HepG2 (cell line): ENCODE results near the gene SH3GL1. TPM values are rescaled to one million over a fixed set of nuclear protein-coding genes. Genes with fewer than 3 reads are reported as not detected.
A peak's percentile ranks its signal among the peaks of the same experiment; 100 is the strongest.

Source experiments
- ELF4 ChIP-seq: sonication (generic); formaldehyde crosslinking; IDR thresholded peaks from 2 replicates; pipeline ENCODE4 v1.5.0; 2020; ENCODE audit warnings: missing genetic modification reagents, mild to moderate bottlenecking, moderate library complexity, borderline replicate concordance
- EP300 ChIP-seq, 3 experiments: sonication (generic) in 1 of 3; formaldehyde crosslinking in 1 of 3; IDR thresholded peaks; 2 replicates each; pipeline versions ENCODE4 v1.5.1 to v1.6.1; 2011 to 2020; ENCODE audit warnings: low read depth in 2 of 3, low read length in 2 of 3, borderline replicate concordance in 1 of 3, improper control_type of control experiment in 1 of 3, mild to moderate bottlenecking in 1 of 3, missing genetic modification reagents in 1 of 3, moderate library complexity in 1 of 3
- ETV5 ChIP-seq: IDR thresholded peaks from 2 replicates; pipeline ENCODE4 v1.6.1; 2018; ENCODE audit warnings: missing biosample characterization, missing genetic modification reagents, inconsistent platforms, borderline replicate concordance
- HNRNPL ChIP-seq: fragments of 200-400 bp; formaldehyde crosslinking; IDR thresholded peaks from 2 replicates; pipeline ENCODE4 v1.6.1; 2017; ENCODE audit warnings: mild to moderate bottlenecking, low read depth, low read length
- HNRNPUL1 ChIP-seq: fragments of 200-400 bp; formaldehyde crosslinking; IDR thresholded peaks from 2 replicates; pipeline ENCODE4 v1.6.1; 2017; ENCODE audit warnings: low read depth, mild to moderate bottlenecking, low read length, moderate library complexity
- ISX ChIP-seq: sonication (generic); formaldehyde crosslinking; conservative IDR thresholded peaks from 2 replicates; pipeline ENCODE4 v1.5.0; 2020; ENCODE audit warnings: missing genetic modification reagents
- MAZ ChIP-seq, 2 experiments: sonication (generic) in 1 of 2; formaldehyde crosslinking in 1 of 2; IDR thresholded peaks; 2 replicates each; pipeline versions ENCODE4 v1.5.0 to v1.6.1; 2012 to 2020; ENCODE audit warnings: low read depth in 2 of 2, mild to moderate bottlenecking in 2 of 2, borderline replicate concordance in 1 of 2, improper control_type of control experiment in 1 of 2, low read length in 1 of 2, missing genetic modification reagents in 1 of 2, moderate library complexity in 1 of 2
- MBD4 ChIP-seq: IDR thresholded peaks from 2 replicates; pipeline ENCODE4 v1.6.1; 2012; ENCODE audit warnings: low read length, inconsistent platforms, borderline replicate concordance
- MED13 ChIP-seq: sonication (generic); formaldehyde crosslinking; IDR thresholded peaks from 2 replicates; pipeline ENCODE4 v1.5.0; 2020; ENCODE audit warnings: missing genetic modification reagents
- MXI1 ChIP-seq: IDR thresholded peaks from 3 replicates; pipeline ENCODE4 v1.6.1; 2012; ENCODE audit warnings: low read depth, low read length, inconsistent platforms, borderline replicate concordance
- PHF21A ChIP-seq: sonication (generic); formaldehyde crosslinking; IDR thresholded peaks from 2 replicates; pipeline ENCODE4 v1.5.0; 2020; ENCODE audit warnings: mild to moderate bottlenecking, missing genetic modification reagents
- PRMT3 ChIP-seq: sonication (generic); formaldehyde crosslinking; IDR thresholded peaks from 2 replicates; pipeline ENCODE4 v1.8.1; 2022; ENCODE audit warnings: low read depth, mild to moderate bottlenecking, moderate library complexity, missing genetic modification reagents, borderline replicate concordance
- SAP130 ChIP-seq: IDR thresholded peaks from 2 replicates; pipeline ENCODE4 v1.6.1; 2016; ENCODE audit warnings: low read depth
- SP5 ChIP-seq: IDR thresholded peaks from 2 replicates; pipeline ENCODE4 v1.6.1; 2016; ENCODE audit warnings: low read depth, borderline replicate concordance
- TARDBP ChIP-seq: sonication (generic); formaldehyde crosslinking; IDR thresholded peaks from 2 replicates; pipeline ENCODE4 v1.8.0; 2022; ENCODE audit warnings: mild to moderate bottlenecking, missing genetic modification reagents
- ZBTB7A ChIP-seq: sonication (generic); formaldehyde crosslinking; IDR thresholded peaks from 2 replicates; pipeline ENCODE4 v1.8.0; 2022; ENCODE audit warnings: mild to moderate bottlenecking, missing genetic modification reagents
- ZBTB7B ChIP-seq: sonication (generic); formaldehyde crosslinking; IDR thresholded peaks from 2 replicates; pipeline ENCODE4 v1.4.0; 2020; ENCODE audit warnings: missing genetic modification reagents
- ZNF430 ChIP-seq: sonication (generic); formaldehyde crosslinking; IDR thresholded peaks from 2 replicates; pipeline ENCODE4 v1.9.0; 2021; ENCODE audit warnings: mild to moderate bottlenecking, missing genetic modification reagents
- ZNF879 ChIP-seq: sonication (generic); formaldehyde crosslinking; IDR thresholded peaks from 2 replicates; pipeline ENCODE4 v1.8.1; 2023; ENCODE audit warnings: missing genetic modification reagents
- ZSCAN22 ChIP-seq: sonication (generic); formaldehyde crosslinking; IDR thresholded peaks from 2 replicates; pipeline ENCODE4 v1.4.0; 2020; ENCODE audit warnings: mild to moderate bottlenecking, missing genetic modification reagents
- polyA plus RNA-seq, 8 experiments: library from polyadenylated mRNA; depleted of rRNA in 3 of 8; stranded (reverse) in 7 of 8; unstranded in 1 of 8; fragments of >200 nt; fragmentation: Illumina TruSeq in 4 of 8; extraction: Trizol in 4 of 8; gene quantifications; 2 replicates each; pipeline versions ENCODE4 v1.2.1 to v1.2.3, GENCODE V29; 2011 to 2016; ENCODE audit warnings: low read depth in 4 of 8, missing spikeins in 1 of 8, mixed read lengths in 1 of 8; ENCODE audit not compliant: insufficient read depth in 1 of 8
- total RNA-seq, 5 experiments: library from RNA; depleted of rRNA; stranded (reverse); fragments of >200 nt; fragmentation: Illumina TruSeq; extraction: Trizol; gene quantifications; 2 replicates each; pipeline ENCODE4 v1.2.3, GENCODE V29; 2016; ENCODE audit warnings: low read depth in 1 of 5
- TF ChIP-seq, protein P1 (sequence below): sonication (generic); formaldehyde crosslinking; IDR thresholded peaks from 2 replicates; pipeline ENCODE4 v1.4.0; 2020; ENCODE audit warnings: missing genetic modification reagents
- TF ChIP-seq, protein P2 (sequence below): sonication (generic); formaldehyde crosslinking; IDR thresholded peaks from 2 replicates; pipeline ENCODE4 v1.5.0; 2020; ENCODE audit warnings: mild to moderate bottlenecking, missing genetic modification reagents, moderate library complexity

Gene SH3GL1
- total and polyA plus RNA-seq, 2 of the 13 experiments (the other 11 are each of a cell fraction or from before 2014, with no cell fraction given), result 33.0 to 45.1 TPM

DNA sequence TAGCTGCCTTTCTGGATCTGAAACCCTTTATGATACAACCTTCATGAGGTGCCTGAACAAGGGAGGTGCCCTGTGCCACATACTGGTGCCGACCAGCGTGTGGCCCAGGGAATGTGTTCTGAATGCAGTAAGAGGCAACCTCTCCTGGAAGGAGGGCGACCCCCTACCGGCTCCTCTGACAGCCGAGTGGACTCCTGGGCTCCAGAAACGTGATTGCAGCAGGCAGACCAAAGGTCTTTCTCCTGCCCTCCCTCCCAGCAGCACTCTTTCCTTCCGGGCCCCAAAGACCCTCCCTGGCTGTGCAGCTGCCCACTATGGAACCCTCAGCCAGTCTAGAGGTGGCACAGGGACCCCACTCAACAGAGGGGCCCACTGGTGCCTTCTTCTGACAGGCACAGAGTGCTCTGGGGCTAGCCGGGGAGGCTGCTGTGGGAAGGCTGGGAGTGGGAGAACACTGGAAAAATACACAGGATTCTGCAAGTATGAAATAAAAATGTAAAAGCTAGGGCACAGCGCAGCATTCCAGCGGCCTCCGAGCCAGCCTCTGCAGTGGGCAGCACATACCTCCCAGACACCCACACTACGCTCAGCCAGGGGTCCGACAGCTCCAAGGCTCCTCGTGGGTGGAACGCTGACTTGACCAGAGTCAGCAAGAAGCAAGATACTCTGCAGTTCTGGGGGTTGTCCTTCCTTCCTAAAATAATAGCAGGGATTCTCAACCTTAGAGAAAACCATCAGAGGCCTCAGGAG lies 14.9 kb downstream of the SH3GL1 start (continued):
- TF ChIP-seq MAZ (IDR thresholded peaks at IDR 0.05; ENCODE audit: borderline replicate concordance, low read depth, low read length), result no peak
- 0 out of 2 replicates have a peak, but pooled peaks have one; percentile 40 for TF ChIP-seq MAZ (CRISPR knock-in tag; IDR thresholded peaks at IDR 0.05; ENCODE audit: low read depth)
- TF ChIP-seq ETV5 (CRISPR knock-in tag), result peak; percentile 71; the same call in 1 of the 2 replicates
- TF ChIP-seq HNRNPL, result peak; percentile 27; the same call in 1 of the 2 replicates
- TF ChIP-seq HNRNPUL1, result no peak
- TF ChIP-seq ZNF879, result peak; percentile 28; the same call in 1 of the 2 replicates
- TF ChIP-seq SAP130 (CRISPR knock-in tag), result peak; percentile 67
- no peak for TF ChIP-seq PRMT3 (CRISPR knock-in tag)
- TF ChIP-seq MED13 (CRISPR knock-in tag), result no peak
- peak; percentile 28; the same call in 1 of the 3 replicates for TF ChIP-seq MXI1
- no peak for TF ChIP-seq ELF4 (CRISPR knock-in tag)
- TF ChIP-seq, protein P1, sequence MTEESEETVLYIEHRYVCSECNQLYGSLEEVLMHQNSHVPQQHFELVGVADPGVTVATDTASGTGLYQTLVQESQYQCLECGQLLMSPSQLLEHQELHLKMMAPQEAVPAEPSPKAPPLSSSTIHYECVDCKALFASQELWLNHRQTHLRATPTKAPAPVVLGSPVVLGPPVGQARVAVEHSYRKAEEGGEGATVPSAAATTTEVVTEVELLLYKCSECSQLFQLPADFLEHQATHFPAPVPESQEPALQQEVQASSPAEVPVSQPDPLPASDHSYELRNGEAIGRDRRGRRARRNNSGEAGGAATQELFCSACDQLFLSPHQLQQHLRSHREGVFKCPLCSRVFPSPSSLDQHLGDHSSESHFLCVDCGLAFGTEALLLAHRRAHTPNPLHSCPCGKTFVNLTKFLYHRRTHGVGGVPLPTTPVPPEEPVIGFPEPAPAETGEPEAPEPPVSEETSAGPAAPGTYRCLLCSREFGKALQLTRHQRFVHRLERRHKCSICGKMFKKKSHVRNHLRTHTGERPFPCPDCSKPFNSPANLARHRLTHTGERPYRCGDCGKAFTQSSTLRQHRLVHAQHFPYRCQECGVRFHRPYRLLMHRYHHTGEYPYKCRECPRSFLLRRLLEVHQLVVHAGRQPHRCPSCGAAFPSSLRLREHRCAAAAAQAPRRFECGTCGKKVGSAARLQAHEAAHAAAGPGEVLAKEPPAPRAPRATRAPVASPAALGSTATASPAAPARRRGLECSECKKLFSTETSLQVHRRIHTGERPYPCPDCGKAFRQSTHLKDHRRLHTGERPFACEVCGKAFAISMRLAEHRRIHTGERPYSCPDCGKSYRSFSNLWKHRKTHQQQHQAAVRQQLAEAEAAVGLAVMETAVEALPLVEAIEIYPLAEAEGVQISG (CRISPR knock-in tag), result peak; percentile 49; the same call in 1 of the 2 replicates
- TF ChIP-seq, protein P2, sequence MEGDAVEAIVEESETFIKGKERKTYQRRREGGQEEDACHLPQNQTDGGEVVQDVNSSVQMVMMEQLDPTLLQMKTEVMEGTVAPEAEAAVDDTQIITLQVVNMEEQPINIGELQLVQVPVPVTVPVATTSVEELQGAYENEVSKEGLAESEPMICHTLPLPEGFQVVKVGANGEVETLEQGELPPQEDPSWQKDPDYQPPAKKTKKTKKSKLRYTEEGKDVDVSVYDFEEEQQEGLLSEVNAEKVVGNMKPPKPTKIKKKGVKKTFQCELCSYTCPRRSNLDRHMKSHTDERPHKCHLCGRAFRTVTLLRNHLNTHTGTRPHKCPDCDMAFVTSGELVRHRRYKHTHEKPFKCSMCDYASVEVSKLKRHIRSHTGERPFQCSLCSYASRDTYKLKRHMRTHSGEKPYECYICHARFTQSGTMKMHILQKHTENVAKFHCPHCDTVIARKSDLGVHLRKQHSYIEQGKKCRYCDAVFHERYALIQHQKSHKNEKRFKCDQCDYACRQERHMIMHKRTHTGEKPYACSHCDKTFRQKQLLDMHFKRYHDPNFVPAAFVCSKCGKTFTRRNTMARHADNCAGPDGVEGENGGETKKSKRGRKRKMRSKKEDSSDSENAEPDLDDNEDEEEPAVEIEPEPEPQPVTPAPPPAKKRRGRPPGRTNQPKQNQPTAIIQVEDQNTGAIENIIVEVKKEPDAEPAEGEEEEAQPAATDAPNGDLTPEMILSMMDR (CRISPR knock-in tag), result peak; percentile 30
- no peak for TF ChIP-seq ISX (CRISPR knock-in tag)
- TF ChIP-seq ZSCAN22 (CRISPR knock-in tag), result no peak
- TF ChIP-seq ZBTB7B (CRISPR knock-in tag), result peak; percentile 84
- peak; percentile 58; the same call in 1 of the 2 replicates for TF ChIP-seq PHF21A (CRISPR knock-in tag)
- TF ChIP-seq ZBTB7A, result peak; percentile 71; the same call in 1 of the 2 replicates
- no peak for TF ChIP-seq MBD4
- TF ChIP-seq ZNF430, result no peak
- TF ChIP-seq EP300 (IDR thresholded peaks at IDR 0.05; ENCODE audit: low read depth in 2 of 2, low read length in 2 of 2), result 0 out of 4 replicates have a peak, but pooled peaks of 1 of the 2 experiments have one; percentile 23
- no peak for TF ChIP-seq EP300 (CRISPR knock-in tag; IDR thresholded peaks at IDR 0.05; ENCODE audit: borderline replicate concordance)
- 0 out of 2 replicates have a peak, but pooled peaks have one; percentile 34 for TF ChIP-seq SP5
- peak; percentile 43; the same call in 1 of the 2 replicates for TF ChIP-seq TARDBP
- TF ChIP-seq, all 625 proteins: peak for 54
